22Rv1 (cell line): ENCODE measurements around the gene BMERB1.

Experiments used
- CTCF ChIP-seq: fragments of 450-650 bp; IDR thresholded peaks from 2 replicates; pipeline ENCODE4 v1.5.1; 2017; ENCODE audit warnings: mild to moderate bottlenecking
- ZFX ChIP-seq: fragments of 450-650 bp; IDR thresholded peaks from 2 replicates; pipeline ENCODE4 v1.6.1; 2017; ENCODE audit warnings: antibody characterized with exemption, borderline replicate concordance

- no peak for TF ChIP-seq CTCF
- TF ChIP-seq ZFX, result no peak
Observed at GRCh38 chr16:15486661-15487060, 52.3 kb downstream of the BMERB1 start.
